ENCODE data around the gene MYOZ3.

MYOZ3 gene

DNA sequence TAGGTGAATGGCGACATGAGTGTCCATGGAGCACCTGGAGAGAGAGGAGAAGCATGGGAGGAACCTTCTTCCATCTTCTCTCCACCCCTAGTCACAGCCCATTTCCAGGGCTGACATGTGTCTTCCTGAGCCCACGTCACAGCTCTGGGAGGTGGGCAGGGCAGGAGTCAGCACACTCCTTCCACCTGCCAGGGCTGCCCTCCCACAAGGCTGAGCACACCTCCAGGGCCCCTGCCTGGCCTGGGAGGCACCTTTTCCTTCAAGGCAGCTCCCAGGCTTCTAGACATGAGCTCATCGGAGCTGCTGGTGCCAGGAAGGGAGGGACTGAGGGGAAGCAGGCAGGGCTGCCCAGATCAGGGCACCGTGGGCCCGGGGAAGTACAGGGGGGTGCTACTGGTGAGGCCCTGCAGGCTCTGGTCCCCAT is 34.2 kb upstream of the MYOZ3 start:
- DNase-seq = no peak

DNA sequence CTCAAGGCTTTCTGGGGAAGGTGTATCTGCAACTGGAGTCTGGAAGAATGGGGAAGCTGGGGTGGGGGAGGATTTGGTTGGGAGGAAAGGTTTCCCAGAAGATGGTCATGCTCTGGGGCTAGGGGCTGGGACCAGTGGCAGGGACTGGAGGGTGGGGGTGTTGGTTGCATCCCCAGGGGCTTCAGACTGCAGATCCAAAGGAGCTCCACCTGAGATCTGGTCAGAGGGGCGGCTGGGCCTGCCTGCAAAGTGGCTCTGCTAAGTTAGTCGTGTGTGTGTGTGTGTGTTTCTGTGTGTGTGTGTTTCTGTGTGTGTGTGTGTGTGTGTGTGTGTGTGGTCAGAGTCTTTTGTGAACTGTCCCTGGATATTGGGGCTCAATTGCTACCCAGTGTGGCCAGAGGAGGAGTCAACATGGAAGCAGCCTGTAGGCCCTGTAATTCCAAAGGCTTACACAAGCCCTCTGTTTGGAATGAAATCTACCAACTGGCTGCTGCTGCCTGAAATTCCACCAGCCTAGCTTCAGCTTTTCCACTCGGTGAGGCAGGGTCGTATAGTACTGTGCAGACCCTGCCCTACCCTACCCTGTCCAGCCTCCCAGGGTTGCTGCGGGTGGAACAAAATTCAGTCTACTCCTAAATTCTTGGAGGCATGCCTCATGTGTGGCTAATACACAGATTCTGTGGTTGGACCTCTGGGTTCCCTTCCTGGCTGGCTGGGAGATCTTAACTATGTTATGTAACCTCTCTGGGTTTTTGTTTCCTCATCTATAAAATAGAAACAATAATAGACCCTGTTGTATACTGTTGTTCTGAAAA is 33.1 kb upstream of the MYOZ3 start:
- DNase-seq = no peak

DNA sequence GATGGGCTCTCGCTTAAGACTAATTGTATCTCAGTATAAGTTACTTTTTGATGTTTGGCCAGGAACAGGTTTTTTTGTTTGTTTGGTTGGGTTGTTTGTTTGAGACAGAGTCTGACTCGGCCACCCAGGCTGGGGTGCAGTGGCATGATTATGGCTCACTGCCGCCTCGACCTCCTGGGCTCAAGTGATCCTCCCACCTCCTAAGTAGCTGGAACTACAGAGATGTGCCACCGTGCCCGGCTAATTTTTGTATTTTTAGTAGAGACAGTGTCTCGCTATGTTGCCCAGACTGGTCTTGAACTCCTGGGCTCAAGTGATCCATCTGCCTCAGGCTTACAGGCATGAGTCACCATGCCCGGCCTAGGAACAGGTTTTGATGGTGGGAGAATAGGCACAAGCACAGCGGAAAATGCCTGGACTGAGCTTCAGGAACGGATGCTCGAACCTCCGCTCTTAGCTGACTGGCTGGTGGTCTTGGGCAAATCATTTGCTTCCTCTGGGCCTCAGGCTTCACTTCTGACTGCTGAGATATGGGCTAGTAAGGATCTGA is 32.0 kb upstream of the MYOZ3 start:
- DNase-seq = no peak

DNA sequence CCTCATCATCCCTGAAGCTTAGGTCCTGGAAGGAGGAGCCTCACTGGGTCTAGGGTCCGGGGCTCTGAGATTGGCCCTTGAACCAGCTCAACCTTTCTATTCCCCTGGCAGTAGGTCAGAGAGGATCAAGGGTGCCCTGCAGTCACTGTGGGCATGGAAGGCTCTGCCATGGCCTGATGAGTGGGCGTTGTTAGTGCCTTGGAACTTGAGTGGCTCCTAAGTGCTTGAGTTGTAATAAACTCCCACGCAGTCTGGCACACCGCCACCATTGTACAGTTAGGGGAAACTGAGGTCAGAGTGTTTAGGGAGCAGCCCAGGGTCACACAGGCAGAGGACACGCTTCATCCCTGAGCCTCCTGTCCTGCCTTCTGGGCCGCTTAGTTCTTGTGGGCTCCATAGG is 31.0 kb upstream of the MYOZ3 start:
- DNase-seq = no peak

DNA sequence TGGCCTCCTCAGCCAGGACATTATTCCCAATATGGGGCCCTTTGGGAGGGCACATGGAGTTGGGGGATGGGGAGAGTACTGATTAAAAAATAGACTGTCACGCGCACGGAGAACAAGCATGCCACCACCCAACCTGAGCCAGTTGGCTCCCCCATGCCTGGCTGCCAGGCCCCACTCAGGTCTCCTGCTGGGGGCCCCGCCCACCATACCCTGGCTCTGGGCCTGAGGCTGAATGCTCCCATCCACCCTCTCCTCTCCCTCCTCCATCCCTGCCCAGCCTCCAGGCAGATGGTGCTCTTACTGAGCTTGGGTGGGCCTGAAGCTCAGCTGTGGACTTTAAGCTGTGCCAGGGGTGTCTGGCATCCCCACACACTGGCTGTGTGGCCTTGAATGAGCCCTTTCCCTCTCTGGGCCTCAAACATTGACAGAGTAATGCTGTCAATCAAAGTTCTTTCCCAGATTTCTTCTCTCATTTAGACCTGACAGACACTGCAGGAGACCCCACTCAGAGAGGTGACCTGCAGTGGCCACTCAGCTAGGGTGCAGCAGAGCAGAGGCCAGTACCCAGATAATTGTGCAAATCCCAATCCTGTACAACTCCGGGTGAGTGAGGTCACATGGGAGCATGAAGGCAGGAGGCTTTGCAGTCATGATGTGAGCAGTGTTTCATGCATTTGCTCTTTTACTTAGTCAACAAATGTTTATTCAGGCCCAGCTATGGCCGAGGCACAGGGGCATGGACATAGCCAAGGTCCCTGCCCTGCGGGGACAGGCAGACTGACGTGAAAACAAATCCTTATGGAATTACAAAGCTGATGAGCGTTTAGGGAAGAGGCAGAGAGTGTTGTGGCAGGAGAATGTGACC is 30.4 kb upstream of the MYOZ3 start:
- DNase-seq = no peak

DNA sequence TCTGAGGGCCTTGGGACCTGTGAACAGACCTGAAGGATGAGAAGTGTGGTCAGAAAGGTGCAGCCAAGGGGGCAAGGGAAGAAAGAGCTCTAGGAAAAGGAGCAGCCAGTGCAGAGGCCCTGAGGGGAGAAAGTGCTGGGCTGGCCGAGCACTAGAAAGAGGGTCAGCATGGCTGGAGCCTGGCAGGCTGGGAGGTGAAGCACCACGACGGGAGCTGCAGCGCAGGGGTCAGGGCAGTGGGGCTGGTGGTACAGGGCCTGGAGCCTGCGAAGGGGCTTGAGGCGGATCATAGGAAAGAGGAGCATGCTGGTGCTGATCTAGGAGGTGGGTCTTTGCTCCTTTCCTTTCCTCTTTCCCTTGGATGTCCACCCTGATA is 29.7 kb upstream of the MYOZ3 start:
- DNase-seq = no peak

DNA sequence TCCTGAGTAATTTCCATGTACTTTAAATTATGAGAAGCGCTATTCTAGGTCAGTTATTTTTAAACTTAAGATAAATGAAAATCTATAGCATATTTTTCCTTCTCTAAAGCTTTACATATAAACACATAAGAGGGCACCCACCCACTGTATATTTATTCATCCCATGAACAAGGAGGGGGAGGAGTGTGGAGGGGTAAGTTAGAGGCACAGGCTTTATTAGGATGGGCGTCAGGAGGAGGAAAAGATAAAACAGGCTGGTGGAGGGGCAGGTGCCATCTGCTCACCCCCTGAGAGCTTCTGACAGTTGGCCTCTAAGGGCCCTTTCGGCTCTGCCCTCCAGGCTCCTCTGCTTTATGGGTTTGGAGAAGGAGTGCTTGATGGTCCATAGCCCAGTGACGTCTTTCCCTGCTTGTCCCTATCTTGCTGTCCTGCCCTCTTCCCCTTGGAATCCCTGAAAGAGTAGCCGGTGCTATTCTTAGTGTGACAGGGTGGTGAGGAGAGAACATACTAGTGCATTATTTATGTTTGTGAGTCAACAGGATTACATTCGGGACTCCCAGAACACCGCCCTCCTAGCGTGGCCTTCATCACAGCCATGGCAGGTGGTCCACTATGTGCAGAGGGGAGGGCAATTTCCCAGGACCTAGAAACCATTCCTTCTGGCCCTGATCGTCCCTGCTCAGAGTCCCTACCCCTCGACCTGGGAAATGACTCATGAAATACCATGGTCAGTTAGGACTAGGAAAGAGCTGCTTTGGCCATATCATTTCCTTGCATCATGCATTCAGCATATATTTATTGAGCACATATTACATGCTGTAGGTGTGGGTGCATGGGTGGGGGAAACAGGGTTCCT is 28.5 kb upstream of the MYOZ3 start:
- no peak for DNase-seq

DNA sequence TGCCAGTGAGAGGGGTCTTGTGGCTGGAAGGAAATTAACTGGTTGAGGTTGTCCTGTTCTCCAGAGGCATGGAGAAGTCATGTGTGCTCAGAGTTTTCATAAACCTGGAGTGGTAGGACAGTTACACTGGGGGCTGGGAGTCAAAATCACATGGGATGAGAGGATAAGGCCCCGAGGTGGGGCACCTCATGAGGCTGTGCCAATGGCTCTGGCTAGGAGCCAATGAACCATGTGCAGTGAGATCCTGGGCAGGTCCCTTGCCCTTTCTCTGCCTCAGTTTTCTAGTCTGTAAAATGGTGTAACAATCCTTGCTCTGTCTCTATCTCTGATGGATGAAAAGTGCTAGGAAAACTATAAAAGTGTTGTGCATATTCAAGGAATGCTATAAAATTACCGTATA is 27.6 kb upstream of the MYOZ3 start:
- no peak for DNase-seq

DNA sequence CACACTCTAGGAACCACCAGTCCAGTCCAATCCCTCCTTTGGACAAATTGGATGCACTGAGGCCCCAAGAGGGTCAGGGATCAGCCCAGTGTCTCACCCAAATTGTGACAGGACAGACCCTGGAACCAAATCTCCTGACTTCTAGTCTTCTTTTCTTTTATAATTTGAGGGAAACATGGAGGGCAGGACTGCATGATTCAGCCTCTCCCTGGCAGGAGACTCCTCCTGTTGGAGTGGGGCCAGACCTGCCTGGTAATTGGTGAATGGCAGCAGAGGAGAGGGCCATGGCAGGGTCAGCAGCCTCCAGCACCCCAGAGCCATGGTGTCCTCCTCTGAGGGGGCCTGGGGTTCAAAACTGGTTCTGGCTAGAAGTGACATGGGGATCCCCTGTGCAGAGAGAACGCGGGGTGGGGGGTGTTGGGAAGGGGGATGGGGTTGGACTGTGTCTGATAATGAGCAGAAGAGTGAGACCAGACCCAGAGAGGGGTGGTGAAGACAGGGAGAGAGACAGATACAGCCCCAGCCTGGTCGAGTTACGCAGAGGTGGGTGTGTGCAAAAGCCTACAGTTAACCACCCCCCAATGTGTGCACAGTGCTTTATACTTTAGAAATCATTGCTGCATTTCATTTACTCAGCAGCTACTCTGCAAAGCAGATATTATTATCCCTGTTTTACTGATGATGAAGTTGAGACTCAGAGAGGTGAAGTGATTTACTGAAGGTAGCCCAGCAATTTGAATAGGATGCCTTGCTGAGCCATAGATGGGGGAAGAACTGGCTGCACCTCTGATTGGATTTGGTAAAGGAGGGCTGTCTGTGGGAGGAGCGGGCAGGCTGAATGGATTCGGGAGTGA is 24.4 kb upstream of the MYOZ3 start:
- no peak for DNase-seq

DNA sequence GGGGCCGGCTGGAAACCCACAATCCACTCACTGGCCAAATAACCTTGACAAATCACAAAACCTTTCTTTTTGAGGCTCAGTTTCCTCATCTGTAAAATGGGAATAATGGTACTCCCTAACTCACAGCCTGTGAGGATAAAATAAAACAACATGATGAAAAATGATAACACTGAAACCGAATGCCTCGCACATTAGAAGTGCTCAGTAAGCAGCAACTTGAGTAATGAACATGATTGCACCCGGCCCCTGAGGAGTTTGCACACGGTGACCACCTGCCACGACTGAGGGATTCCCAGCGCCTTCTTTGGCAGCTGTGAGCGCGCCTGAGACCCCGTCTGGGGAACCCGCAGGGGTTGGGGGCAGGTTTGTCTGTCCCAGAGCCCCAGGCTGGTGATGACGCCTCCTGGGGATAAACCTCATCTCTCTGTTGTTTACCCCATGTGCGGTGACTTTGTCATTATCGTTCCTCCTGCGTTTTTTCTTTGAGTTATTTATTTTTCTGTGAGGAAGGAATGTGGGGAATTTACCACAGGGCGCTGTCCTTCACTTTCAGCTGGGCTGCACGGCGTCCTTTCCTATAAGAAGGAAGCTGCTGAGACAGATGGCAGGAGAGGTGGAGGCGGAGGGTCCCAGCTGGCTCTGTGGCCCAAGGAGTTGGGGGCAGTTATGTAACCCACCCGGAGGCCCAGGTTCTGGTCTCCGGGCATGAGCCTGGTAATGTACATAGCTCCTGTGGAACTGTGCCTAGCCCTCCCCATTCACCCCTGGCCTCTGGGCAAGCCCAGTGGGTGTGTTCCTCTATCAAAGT is 23.6 kb upstream of the MYOZ3 start:
- DNase-seq = no peak

DNA sequence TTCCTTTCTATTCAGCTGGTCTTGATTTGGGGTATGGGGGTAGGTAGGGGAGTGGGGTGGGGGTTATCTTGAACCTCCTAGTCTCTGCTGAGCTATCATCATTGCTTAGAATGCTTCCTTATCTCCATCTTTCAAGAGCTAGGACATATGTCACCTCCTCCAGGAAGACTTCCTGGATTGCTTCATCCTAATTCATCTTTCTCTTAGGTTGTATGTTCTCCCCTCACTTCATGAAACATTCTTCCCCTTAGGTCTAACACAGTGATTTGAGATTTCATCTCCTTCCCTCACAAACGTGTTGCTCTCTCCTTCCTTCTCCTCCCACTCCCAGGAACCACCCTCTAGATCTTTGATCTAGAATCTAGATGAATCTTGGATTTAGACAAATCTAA is 23.0 kb upstream of the MYOZ3 start:
- no peak for DNase-seq

DNA sequence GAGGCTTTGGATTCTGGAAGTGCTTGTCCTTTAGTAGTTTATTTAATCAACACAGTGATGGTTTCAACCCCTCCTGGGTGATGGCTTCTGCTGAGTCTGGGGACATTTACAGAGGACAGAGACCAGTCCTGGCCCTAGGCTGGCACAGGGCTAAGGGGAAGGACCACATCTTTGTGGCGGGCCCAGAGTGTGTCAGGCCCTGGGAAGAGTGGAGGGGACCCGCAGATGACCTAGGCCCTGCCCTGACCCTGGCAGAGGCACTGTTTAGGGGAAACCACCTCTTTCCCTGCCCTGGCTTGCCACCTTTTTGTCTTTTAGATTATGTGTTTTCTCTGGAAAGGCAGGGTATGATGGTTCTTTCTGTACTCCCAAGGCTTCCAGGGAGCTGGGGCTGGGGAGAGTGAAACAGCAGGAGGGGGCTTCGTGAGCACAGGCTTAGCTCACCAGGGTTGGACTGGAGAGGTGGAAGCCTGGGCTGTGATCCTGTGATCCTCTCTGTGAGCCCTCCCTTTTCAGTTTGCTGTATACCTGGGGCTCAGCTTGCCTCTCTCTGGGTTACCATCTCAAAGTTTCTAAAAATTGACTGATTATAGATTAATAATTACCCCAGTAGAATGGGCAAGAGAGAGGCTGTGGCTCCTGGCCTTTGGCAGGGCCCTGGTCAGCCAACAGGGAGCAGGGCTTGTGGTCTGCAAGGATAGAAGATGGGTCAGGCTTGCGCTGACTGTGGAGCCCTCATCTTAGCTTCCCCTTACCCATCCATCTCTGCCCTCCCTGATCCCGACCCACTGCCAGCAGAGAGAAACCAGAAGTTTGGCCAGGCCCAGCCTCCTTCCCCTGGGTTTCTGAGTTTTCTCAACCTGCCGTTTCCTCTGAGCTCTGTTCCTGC is 22.3 kb upstream of the MYOZ3 start:
- DNase-seq = no peak

DNA sequence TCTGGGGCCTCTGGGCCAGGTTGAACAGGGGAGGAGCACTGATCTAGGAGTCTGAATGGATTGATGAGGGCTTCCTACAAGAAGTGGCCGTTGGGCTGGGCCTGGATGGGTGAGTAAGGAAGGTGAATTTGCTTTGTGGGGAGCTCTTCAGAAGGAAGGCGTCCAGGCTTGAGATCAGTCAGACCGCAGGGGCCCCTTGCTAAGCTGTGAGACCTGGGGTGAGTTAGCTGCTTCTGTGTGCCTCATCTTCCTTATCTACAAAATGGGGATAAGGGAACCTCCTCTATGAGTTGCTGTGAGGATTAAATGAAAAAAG is 21.7 kb upstream of the MYOZ3 start:
- DNase-seq = no peak

DNA sequence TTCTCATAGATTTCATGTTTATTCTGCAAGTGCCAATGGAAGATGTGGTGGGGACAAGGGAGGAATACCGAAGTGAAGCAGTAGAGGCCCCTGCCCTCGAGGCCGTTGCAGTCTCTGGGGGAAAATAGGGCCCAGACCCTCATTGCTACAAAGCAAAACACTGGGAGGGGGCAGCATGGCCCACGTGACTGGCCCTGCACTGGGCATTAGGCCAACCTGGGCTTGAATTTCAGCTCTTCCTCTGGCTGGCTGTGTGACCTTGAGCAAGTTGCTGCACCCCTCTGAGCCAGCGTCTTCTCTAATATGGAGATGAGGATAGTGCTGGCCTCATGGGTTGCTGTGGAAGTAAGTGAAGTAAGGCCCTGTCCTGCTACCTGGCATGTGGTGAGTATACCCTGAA is 21.3 kb upstream of the MYOZ3 start:
- no peak for DNase-seq

DNA sequence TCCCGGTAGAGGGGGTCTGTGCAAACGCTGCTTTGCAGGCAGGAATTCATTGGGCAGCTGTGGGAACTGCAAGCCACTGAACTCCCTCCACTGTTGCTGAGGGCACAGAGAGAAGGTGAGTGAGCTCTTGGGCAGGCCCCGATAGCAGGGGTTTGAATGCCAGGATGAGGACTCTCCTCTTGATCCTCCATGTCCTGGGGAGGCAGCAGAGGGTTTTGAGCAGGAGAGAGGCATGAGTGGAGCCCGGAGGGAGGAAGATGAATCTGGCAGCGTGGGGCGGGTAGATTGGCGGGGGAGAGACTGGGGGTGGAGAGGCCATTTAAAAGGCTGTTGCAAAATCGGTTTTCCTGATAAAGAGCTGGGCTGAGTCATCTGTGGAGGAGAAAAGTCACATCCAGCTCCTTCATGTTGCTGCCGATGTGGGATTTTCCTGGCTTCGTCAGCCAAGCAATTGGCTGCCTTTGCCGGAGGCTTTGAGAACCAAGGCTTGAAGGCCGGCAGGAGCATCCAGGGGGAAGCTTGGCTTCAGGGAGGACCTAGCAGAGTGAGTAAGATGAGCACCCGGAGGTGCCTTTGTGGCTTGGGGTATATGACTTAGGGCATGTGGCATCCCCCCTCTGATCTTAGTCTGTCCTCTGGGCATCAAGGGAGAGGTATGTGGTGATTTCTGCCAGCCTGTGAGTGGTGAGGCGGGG is 20.6 kb upstream of the MYOZ3 start, which contains the start of gene SYNPO:
Gene SYNPO (plus strand): TSS at position 350 of the 695 bp plus-strand sequence. CDS start 7,616 bp downstream, outside the sequence.
- peak in 12 of 56 donors; percentile 26 to 68 (median 38) for DNase-seq

DNA sequence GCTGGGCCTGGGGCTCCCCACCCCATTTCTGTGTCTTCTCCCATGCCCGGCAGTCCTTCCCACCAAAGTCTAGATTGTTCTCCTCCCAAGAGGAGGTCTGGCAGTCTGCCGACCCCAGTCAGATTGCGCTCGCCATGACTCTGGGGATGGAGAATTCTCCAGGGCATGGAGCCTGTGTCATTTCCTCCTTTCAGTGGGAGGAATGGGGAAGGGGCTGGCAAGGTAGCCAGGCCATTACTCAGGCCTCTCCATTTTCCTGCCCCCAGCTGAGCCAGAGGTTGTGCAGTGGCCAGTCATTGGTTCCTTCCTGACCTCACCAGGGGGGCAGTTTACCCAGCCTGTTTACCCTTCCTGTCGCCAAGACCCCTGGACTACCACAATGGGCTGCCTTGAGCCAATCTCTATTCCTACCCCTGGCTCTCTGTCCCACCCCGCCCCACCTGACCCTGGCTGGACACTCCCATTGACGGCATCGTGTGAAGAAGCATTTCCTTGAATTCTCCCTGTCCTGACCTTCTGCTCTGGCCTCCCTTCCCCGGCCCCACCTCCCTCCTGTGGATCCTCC is 20.0 kb upstream of the MYOZ3 start:
- no peak for DNase-seq

DNA sequence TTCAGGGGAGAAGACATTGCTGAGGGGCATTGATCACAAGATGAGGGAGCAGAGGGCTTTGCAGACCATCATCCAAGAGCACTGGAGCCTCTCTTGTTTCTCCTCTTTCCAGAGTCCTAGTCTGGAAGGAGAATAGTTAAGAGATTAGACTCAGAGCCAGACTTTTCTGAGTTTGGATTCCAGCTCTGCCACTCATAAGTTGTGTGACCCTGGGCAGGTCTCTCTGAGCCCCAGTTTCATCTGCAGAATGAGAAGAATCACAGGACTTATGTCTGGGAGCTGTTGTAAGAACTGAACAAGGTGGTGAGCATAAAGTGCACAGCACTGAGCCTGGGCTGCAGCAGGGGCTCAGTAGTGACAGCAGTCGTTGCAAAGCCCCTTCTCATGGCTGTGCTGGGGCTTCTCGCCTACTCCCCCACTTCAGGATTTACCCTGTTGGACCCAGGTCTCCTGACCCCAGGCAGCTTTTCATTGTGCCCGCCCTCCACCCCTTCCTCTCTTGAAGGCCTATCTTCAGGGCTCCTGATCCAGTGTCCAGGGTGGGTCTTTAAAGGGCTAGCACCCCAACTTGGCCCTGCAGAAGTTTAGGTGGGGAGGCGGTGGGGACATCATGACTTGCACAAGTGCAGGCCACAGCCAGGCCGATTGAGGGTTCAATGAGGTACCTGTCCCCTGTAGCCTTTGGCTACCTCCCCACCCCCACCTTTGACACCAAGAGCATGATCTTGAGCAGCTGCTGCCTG is 19.1 kb upstream of the MYOZ3 start:
- no peak for DNase-seq

All from amygdala (tissue), 56 donors.